ENCODE results near the gene COX6A2. TPM values are rescaled to one million over a fixed set of nuclear protein-coding genes. Genes with fewer than 3 reads are reported as not detected.
A peak's percentile ranks its signal among the peaks of the same experiment; 100 is the strongest.

COX6A2 gene
- polyA plus RNA-seq, 1 of the 3 experiments (the other 2 are of a cell fraction): not detected

DNA sequence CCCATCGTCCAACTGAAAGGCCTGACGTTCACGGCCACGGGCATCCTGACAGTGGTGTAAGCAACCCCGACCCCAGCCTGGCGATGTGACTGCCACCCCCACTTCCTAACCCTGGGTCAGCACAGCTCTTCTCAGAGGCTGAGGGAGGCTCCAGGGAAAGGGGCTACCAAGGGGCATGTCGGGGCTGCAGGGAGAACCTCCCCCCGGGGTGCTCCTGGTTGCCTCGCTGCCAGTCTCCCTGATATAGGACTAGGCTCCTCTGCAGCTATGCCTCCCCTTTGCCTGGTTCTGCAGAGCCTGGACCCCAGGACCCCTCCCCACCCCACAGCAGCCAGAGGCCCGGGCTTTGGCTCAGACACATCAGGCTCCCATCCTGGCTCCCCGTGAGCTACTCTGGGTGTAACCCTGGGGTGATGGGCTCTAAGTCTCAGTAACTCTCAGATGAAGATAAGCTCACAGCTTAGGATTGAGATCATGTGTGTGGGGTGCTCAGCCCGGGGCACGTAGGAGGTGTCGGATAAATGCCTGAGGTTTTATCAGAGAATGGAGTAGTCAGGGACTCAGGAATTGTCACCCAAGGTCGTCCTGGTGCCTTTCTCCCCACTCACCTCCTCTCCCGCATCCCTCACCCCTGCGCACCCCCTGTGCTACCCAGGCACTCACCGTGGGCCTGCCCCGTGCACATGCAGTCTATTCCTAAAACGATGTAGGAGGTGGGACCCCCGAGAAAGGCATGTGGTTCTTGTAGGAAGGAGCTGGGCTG lies 24.4 kb downstream of the COX6A2 start (continued):
- TF ChIP-seq IRF3 (IDR thresholded peaks at IDR 0.05; ENCODE audit: low read depth, low read length) (no peak), POLR2AphosphoS5 (IDR thresholded peaks at IDR 0.05; ENCODE audit: low read depth, low read length) (no peak), EZH2phosphoT487 (IDR thresholded peaks at IDR 0.05; ENCODE audit: borderline replicate concordance, low read depth) (no peak), MAX (IDR thresholded peaks at IDR 0.05; ENCODE audit: low read depth) (no peak; the same call in 1 of the 2 replicates), JUND (IDR thresholded peaks at IDR 0.05) (no peak)
- TF ChIP-seq, protein P1, sequence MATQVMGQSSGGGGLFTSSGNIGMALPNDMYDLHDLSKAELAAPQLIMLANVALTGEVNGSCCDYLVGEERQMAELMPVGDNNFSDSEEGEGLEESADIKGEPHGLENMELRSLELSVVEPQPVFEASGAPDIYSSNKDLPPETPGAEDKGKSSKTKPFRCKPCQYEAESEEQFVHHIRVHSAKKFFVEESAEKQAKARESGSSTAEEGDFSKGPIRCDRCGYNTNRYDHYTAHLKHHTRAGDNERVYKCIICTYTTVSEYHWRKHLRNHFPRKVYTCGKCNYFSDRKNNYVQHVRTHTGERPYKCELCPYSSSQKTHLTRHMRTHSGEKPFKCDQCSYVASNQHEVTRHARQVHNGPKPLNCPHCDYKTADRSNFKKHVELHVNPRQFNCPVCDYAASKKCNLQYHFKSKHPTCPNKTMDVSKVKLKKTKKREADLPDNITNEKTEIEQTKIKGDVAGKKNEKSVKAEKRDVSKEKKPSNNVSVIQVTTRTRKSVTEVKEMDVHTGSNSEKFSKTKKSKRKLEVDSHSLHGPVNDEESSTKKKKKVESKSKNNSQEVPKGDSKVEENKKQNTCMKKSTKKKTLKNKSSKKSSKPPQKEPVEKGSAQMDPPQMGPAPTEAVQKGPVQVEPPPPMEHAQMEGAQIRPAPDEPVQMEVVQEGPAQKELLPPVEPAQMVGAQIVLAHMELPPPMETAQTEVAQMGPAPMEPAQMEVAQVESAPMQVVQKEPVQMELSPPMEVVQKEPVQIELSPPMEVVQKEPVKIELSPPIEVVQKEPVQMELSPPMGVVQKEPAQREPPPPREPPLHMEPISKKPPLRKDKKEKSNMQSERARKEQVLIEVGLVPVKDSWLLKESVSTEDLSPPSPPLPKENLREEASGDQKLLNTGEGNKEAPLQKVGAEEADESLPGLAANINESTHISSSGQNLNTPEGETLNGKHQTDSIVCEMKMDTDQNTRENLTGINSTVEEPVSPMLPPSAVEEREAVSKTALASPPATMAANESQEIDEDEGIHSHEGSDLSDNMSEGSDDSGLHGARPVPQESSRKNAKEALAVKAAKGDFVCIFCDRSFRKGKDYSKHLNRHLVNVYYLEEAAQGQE (IDR thresholded peaks at IDR 0.05; ENCODE audit: low read depth, low read length): no peak

- Histone ChIP-seq H3K9me2 (no peaks in the 10 kb centered on the region), H3K27me3 (ENCODE audit: insufficient read depth) (no peaks in the 10 kb centered on the region; the same call in 1 of the 2 replicates), H2AFZ (ENCODE audit: low read depth) (no peak overlapping the region), H4K20me1 (ENCODE audit: insufficient read depth) (no peaks in the 10 kb centered on the region), H3K4me3 (ENCODE audit: low read depth in 2 of 2, low read length in 1 of 2) (no peak overlapping the region), H3K4me2 (peak overlapping the region; percentile 88), H3K36me3 (replicated peaks in 1 of 2; ENCODE audit: control insufficient read depth in 1 of 2, insufficient read depth in 2 of 2, low read length in 1 of 2) (no peaks in the 10 kb centered on the region), H3K9me3 (no peaks in the 10 kb centered on the region), H3K79me2 (ENCODE audit: insufficient read depth) (peaks cover 7% of the 10 kb centered on the region; the same call in 1 of the 2 replicates), H3K9ac (no peak overlapping the region), H3K27ac (ENCODE audit: low read depth in 2 of 2, low read length in 1 of 2) (peak overlapping the region in 1 of 2 experiments; percentile 23; a peak in 1 of 4 replicates), H3F3A (replicated peaks; ENCODE audit: insufficient read depth) (peaks cover 9% of the 10 kb centered on the region), H3K4me1 (ENCODE audit: control insufficient read depth in 1 of 2, insufficient read depth in 2 of 2, low read depth in 1 of 2, low read length in 1 of 2) (peaks cover 0 to 6% of the 10 kb centered on the region in 2 experiments; a peak in 1 of 4 replicates)
- 38% methylated on average over 1 of the region's 1 CpG for WGBS (ENCODE audit: low lambda C conversion rate)
- no peak for DNase-seq
- ChIA-PET CTCF (interaction anchor here (1.2 kb wide), 1 partner anchor 20 kb away, joined by 3 read pairs; no protein-coding TSS in a partner anchor), POLR2A (no interaction called here)
- peak; percentile 30; the same call in 1 of the 2 replicates for TF ChIP-seq TCF12 (IDR thresholded peaks at IDR 0.05)
- TF ChIP-seq PBX3 (IDR thresholded peaks at IDR 0.05): no peak
- peak; percentile 52 for TF ChIP-seq JUND (IDR thresholded peaks at IDR 0.05)
- TF ChIP-seq FOXM1 (IDR thresholded peaks at IDR 0.05; ENCODE audit: low read depth): no peak
- peak; percentile 66 for TF ChIP-seq FOSL2 (IDR thresholded peaks at IDR 0.05; ENCODE audit: borderline replicate concordance, low read depth)
Observed at GRCh38 chr16:31402687-31403086, 25.5 kb downstream of the COX6A2 start.
